ENCODE measurements around the gene IAPP. TPM values are rescaled to one million over a fixed set of nuclear protein-coding genes. Genes with fewer than 3 reads are reported as not detected.
"Not testable (repeated sequence)": the region's sequence is repeated elsewhere in the genome, so short reads cannot be mapped to it uniquely, and the experiment has no call there.

The IAPP gene
- total RNA-seq, 4 donors from 2014 or later, result not detected

DNA sequence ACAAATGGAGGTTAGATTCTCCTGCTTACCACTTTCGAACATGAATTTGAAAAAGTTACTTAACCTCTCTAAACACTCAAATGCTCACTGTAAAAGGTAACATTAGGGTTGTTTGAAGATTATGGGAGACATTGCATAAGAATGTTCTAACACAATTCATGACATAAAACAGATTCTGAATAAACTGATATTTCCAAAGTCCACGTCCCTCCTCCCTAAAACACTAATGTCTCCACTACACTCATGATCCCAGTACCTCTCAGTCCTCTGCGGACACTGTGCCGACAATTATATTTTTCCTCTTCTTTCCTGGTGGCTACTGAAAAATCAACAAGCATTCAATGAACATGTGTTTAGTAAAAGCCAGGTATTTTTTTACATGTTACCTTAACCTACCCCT, 18.8 kb upstream of the IAPP start:
- no peak for ATAC-seq
- H3K4me3 ChIP-seq, result no peak overlapping the region
- no peaks in the 10 kb centered on the region for H3K9me3 ChIP-seq
- H3K36me3 ChIP-seq, result no peaks in the 10 kb centered on the region
- no peak overlapping the region for H3K27ac ChIP-seq
- 54 to 69% methylated on average over 4 of the region's 4 CpGs for WGBS, 2 donors (ENCODE audit: low coverage in 1 of 2)
- H3K27me3 ChIP-seq, result no peaks in the 10 kb centered on the region
- H3K4me1 ChIP-seq, result peaks cover 0 to 9% (median 0%) of the 10 kb centered on the region in 3 donors
- no peak for TF ChIP-seq POLR2A (IDR thresholded peaks at IDR 0.05)
- TF ChIP-seq POLR2AphosphoS5 (IDR thresholded peaks at IDR 0.05), result no peak
- TF ChIP-seq, protein P1, sequence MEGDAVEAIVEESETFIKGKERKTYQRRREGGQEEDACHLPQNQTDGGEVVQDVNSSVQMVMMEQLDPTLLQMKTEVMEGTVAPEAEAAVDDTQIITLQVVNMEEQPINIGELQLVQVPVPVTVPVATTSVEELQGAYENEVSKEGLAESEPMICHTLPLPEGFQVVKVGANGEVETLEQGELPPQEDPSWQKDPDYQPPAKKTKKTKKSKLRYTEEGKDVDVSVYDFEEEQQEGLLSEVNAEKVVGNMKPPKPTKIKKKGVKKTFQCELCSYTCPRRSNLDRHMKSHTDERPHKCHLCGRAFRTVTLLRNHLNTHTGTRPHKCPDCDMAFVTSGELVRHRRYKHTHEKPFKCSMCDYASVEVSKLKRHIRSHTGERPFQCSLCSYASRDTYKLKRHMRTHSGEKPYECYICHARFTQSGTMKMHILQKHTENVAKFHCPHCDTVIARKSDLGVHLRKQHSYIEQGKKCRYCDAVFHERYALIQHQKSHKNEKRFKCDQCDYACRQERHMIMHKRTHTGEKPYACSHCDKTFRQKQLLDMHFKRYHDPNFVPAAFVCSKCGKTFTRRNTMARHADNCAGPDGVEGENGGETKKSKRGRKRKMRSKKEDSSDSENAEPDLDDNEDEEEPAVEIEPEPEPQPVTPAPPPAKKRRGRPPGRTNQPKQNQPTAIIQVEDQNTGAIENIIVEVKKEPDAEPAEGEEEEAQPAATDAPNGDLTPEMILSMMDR (IDR thresholded peaks at IDR 0.05), result no peak
- no peak for TF ChIP-seq EP300 (IDR thresholded peaks at IDR 0.05)

DNA sequence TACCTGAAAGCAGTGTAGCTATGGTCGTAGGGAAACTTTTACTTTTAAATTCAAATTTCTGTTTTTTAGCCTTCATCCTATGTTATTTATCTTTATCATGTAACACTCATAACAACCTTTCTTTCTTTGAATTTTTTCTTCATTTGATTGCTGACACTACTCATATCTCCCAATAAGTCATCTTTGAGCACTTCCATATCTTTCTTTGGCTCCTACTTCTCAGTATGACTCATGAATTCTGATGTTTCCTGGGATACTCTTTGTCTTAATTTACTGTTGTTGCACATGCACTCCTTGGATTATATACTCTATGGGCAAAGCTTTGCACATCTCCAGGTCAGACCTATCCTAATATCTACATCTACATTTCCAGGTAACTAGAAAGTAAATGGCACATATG, 18.1 kb upstream of the IAPP start:
- no peaks in the 10 kb centered on the region for H3K27me3 ChIP-seq
- TF ChIP-seq, protein P1 (IDR thresholded peaks at IDR 0.05), result no peak
- TF ChIP-seq POLR2A (IDR thresholded peaks at IDR 0.05), result no peak
- TF ChIP-seq POLR2AphosphoS5 (IDR thresholded peaks at IDR 0.05), result no peak
- no peak for TF ChIP-seq EP300 (IDR thresholded peaks at IDR 0.05)
- H3K4me3 ChIP-seq, result no peak overlapping the region
- ATAC-seq, result no peak
- no peaks in the 10 kb centered on the region for H3K9me3 ChIP-seq
- H3K27ac ChIP-seq, result no peak overlapping the region
- peaks cover 0 to 9% (median 0%) of the 10 kb centered on the region in 3 donors for H3K4me1 ChIP-seq
- 85 to 92% methylated on average over 1 of the region's 1 CpG for WGBS, 2 donors (ENCODE audit: low coverage in 1 of 2)
- H3K36me3 ChIP-seq, result no peaks in the 10 kb centered on the region

DNA sequence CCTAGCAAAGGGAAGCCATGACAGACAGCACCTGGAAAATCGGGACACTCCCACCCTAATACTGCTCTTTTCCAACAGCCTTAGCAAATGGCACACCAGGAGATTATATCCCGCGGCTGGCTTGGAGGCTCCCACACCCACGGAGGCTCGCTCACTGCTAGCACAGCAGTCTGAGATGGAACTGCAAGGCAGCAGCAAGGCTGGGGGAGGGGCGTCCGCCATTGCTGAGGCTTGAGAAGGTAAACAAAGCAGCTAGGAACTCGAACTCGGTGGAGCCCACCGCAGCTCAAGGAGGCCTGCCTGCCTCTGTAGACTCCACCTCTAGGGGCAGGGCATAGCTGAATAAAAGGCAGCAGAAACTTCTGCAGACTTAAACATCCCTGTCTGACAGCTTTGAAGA, 12.1 kb upstream of the IAPP start:
- not testable (repeated sequence) for H3K36me3 ChIP-seq, H3K9me3 ChIP-seq, H3K4me3 ChIP-seq, H3K27me3 ChIP-seq, ATAC-seq, H3K27ac ChIP-seq, H3K4me1 ChIP-seq
- 100% methylated on average over 1 of the region's 10 CpGs; no CpG with 5 or more reads in 1 of the 2 donors for WGBS, 2 donors (ENCODE audit: low coverage in 1 of 2)

DNA sequence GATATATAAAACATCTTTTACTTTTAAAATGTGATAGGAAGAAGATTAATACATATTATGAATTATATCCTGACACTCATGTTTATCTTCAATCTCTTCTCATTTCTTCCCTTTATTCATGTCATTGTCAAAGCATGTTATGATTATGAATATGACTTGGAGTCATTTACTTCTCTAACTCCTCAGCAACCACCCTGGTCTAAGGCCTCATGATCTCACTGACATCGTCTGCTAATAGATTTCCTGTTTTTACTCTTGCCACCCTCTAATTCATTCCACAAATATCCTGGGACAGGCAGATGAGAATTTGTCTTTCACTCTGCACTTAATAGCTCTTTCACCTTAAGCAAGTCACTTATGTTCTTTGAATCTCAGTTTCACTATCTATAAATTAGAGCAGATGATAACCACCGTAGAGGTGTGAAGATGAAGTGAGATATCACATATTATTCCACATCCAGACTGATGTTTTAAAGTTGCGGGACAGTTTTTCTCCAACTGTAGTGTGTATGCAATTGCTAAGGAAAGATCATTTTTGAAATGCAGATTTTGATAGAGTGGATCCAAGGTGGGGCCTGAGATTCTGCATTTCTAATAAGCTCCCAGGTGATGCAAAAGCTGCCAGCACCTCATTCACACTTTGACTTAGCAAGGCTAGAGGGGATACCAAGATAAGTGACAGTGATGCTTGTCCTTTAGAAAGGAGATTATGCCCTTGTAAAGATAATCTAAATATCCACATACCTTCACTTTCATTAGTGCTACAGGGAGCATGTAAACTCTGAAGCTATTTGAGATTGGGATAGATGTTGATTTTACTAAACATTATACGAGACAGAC, 3.3 kb upstream of the IAPP start:
- 37 to 48% methylated on average over 4 of the region's 4 CpGs for WGBS, 2 donors (ENCODE audit: low coverage in 1 of 2)
- no peaks in the 10 kb centered on the region for H3K4me1 ChIP-seq
- H3K4me3 ChIP-seq, result no peak overlapping the region
- no peaks in the 10 kb centered on the region for H3K27me3 ChIP-seq
- no peaks in the 10 kb centered on the region for H3K36me3 ChIP-seq
- TF ChIP-seq, protein P1 (IDR thresholded peaks at IDR 0.05), result no peak
- TF ChIP-seq EP300 (IDR thresholded peaks at IDR 0.05), result no peak
- no peaks in the 10 kb centered on the region for H3K9me3 ChIP-seq
- no peak for ATAC-seq
- H3K27ac ChIP-seq, result no peak overlapping the region

DNA sequence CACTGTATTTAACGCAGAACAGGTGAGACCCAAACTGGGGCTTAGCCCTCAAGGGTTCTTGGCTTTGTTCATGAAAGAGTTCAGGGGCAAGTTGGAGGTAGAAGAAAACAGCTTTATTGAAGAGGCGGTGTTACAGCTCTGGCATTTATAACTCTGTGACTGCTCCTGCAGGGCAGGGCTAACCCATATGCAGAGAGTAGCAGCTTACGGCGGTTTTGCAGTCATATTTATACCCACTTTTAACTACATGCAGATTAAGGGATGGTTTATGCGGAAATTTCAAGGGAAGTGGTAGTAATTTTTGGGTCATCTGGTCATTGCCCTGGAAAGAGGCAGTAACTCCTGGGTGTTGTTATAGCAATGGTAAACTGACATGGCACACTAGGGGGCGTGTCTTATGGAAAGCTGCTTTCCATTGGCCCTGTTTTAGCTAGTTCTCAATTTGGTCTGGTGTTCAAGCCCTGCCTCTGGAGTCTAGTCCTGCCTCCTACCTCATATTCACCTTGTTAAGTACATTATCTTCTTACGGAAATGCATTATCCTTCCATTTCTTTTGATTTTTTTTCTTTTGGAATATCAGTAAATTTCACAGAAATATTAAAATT, 1.8 kb upstream of the IAPP start:
- WGBS, 2 donors (ENCODE audit: low coverage in 1 of 2), result 79 to 90% methylated on average over 7 of the region's 7 CpGs
- no peak overlapping the region for H3K27ac ChIP-seq
- H3K4me3 ChIP-seq, result no peak overlapping the region
- H3K9me3 ChIP-seq, result no peaks in the 10 kb centered on the region
- no peaks in the 10 kb centered on the region for H3K4me1 ChIP-seq
- no peaks in the 10 kb centered on the region for H3K36me3 ChIP-seq
- TF ChIP-seq, protein P1 (IDR thresholded peaks at IDR 0.05), result no peak
- TF ChIP-seq POLR2AphosphoS5 (IDR thresholded peaks at IDR 0.05) (no peak), POLR2A (IDR thresholded peaks at IDR 0.05) (no peak), EP300 (IDR thresholded peaks at IDR 0.05) (no peak)
- ATAC-seq, result no peak
- H3K27me3 ChIP-seq, result no peaks in the 10 kb centered on the region
